ENCODE results near the gene DPP6.

The DPP6 gene

GRCh38 chr7:154424350-154424749, 372.2 kb downstream of the DPP6 start:
- DNase-seq = no peak

DNA sequence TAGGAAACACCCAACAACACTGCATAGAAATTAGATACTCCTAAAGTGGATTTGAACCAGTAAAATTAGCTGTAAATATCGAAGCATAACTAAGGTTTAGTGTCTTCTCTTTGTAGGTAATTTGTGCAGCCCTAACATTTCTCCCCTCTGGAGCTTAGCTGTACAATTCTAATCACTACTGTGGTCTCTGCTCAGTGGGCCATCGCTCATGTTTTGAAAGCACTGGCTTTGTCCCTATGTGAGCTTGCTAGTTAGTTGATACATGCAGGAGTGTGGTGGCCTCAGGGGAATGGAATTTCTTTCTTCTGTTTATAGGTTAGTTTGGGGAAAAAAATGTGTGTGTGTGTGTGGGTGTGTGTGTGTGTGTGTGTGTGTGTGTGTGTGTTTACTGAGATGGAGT, 373.1 kb downstream of the DPP6 start:
- DNase-seq = no peak

GRCh38 chr7:154426778-154427177, 374.6 kb downstream of the DPP6 start:
- DNase-seq = no peak

GRCh38 chr7:154427533-154427932, 375.3 kb downstream of the DPP6 start:
- no peak for DNase-seq

DNA sequence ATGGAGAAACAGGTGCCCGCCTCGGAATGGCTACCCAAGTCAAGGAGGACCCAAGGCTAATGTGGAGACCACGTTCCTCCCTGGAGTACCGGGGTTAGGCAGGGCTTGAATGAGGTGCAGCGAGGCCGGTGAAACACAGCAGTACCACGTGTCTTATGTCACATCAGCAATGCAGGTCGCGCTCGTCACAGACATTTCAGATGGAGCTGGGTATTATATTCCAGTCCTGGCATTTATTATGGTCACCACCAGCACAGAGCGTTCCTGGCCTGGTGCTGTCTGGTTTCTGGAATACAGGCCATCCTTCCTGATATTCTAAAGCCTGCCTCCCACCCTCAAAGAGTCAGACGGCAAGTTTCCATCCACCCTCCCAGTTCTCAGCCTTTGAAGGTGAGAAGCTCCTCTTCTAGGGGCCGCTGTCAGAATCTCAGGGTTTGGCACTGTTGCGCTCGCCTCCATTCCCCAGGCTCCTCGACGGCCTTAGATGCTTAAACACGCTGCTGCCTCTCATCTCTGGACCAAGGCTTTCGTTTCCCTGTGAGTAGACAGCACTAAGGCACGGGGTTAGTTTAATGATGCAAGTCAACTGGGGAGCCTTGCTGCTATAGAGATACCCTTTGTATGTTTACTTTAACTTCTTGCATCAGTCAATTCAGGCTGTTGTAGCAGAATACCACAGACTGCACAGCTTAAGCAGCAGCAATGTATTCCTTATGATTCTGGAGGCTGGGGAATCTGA, 377.6 kb downstream of the DPP6 start:
- DNase-seq = no peak

GRCh38 chr7:154430640-154431039, 378.4 kb downstream of the DPP6 start:
- DNase-seq = no peak

DNA sequence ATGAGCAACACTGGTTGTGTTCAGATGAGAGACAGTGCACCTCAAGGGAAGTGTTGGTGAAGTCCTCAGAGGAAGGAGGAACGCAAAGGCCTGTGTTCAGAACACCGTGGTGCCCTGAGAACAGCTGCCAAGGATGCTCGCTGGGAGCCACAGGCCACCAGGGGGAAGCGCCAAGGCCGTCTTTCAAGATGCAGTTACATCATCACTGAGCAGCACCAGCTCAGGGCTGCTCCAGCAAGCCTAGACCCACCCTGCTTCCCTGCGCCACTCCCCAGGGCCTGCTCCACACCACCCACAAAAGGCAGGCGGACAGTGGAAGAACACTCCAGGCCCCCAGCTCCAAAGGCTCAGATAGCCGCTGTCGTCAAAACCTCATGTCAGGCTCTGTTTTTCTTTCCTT, 378.8 kb downstream of the DPP6 start:
- no peak for DNase-seq

DNA sequence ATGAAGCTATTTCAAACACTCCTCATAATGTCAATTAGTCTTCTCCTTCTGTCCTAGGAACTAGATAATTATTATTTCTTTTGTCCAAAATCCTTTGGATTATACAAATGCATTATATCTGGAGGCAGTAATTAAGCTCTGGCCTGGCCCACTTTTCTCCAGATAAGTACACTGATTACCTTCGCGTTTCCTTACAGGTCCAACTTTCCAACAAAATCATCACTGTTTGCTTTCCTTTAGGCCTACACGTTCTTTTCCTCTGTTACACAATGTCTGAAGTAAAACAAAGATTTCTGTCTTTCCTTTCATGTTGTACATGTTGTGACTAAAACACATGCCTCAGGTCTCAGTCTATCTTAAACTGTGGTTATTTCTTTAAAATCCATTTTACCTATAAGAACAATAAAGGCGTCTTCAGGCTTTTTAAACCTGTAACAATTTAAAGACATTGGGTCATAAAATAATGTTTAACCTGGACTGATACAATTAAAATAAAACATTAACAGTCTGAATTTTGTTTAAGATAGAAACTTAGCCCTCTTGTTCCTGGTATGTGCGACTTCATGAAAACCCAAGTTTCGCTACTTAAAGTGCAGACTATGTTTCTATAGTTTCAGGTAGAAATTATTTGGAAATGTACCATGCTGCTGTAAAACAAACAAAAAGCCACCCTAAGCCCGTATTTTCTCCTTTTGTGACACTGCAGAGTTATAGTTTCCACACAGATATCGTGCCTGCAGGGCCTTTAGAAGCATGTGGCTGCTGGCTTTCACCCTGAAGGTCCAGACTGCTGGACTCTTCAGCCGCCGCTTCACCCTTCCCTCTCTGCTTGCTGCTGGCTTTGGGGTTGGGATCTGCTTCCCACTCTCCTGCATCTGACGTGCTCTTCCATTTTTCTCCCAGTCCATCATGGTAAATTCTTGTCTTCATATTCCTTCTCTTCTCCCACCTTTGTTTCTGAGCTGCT, 381.7 kb downstream of the DPP6 start:
- DNase-seq = no peak

GRCh38 chr7:154436560-154436959, 384.4 kb downstream of the DPP6 start:
- DNase-seq = no peak

DNA sequence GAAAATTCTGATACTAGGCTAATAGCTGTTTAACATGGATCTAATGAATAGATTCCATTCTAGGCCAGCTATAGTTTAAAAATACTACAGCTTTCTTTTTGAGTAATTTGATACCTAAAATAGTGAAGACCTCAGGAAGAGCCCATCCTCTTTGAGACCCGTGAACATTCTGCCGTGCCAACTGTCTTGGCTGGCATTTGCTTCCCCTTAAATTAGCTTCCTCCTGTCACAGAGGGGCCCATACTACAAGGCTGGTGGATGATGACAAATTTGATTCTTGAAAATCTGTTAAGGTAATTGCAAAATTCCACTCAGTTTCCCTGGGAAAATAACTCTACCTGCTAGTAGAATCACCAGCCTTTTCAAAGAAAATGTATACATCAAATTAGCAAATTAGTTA, 385.0 kb downstream of the DPP6 start:
- DNase-seq = no peak

GRCh38 chr7:154438571-154439367, 386.6 kb downstream of the DPP6 start:
- no peak for DNase-seq

DNA sequence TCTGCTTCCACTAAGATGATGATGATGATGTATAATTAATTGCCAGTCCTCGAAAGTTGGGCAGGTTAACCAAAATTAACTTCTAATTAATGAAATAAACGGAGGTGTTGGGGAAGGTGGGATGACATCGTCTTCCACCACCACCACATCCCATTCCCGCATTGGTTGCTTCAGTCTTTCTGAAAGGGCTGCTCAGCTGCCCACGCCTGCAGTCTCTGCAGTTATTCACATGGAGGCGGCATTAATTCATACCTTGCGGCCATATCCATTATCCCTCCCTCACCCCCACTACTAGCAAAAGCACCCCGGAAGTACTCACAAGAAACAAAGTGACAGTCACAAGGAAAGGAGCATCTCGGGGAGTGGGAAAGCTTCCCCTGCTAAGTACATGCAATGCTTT, 387.9 kb downstream of the DPP6 start:
- no peak for DNase-seq

DNA sequence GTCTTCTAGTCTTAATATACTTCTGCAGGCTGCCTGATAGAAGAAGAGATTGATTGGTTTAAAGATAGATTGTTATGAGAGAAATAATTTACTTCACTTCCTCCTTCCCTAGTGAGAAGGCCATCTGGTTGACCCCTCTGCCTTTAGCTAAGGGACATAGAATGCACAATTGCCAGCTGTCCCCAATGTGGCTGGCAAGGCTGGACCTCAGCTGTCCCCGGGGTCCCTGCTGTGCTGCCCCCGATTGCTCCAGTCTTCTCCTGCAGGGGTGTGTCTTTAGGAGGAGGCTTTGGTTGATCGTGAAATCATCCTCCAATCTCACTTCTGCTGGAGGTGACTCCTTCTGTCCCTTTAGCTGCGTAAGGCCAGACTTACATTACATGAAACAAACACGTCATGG, 388.5 kb downstream of the DPP6 start:
- DNase-seq = no peak

DNA sequence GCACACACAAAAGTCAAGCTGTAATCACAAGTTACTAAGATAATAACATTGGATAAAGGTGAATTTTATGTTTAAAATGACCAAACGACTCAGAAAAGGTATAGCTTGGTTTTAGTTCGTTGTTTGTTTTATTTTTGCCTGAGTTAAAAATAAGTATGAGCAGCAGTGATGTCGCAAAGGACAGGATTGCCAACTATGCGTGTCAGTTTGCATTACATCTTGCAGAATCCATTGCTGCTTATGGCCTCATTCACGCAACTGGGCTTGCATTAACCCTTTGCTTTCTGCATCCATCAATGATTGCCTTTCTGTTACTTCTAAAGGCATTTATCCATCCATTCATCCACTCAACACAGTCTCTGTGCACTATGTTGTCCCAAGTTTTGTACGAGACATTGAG, 389.6 kb downstream of the DPP6 start:
- DNase-seq = no peak

DNA sequence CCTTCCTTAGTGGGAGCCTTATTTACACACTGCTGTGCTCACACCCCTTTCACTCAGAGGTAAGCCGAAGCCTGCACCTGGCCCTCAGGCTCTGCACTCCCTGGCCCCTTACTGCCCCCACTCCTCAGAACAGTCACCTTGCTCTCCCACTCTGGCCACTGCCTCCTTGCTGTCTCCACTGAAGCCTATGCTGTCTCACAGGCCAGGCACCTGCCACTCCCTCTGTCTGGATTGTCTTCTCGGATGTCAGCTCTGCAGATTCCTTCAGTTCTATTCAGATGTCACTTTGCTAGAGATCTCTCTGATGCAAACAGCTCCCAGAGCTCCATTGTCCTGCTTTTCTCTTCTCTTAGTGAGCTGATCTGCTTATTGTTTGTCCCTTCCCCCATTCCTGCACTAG, 390.7 kb downstream of the DPP6 start:
- DNase-seq = no peak

DNA sequence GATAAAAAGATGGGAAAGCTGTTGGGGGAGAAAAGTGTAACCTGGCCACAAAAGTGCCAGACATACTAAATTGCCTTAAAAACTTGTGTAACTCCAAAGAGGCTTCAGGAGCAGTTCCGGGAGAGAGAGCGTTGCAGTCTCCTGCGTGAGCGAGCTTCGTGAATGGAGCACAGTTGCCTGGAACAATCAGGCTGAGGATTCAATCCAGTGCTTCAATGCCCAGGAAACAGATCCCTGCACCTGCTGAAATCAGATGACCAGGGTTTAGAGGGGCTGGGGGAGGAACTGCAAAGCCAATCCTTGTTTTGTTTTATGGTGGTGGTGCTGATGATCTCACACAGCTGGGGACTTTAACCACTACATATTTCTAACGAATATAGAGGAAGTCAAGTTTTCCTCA, 398.3 kb downstream of the DPP6 start:
- DNase-seq = no peak

DNA sequence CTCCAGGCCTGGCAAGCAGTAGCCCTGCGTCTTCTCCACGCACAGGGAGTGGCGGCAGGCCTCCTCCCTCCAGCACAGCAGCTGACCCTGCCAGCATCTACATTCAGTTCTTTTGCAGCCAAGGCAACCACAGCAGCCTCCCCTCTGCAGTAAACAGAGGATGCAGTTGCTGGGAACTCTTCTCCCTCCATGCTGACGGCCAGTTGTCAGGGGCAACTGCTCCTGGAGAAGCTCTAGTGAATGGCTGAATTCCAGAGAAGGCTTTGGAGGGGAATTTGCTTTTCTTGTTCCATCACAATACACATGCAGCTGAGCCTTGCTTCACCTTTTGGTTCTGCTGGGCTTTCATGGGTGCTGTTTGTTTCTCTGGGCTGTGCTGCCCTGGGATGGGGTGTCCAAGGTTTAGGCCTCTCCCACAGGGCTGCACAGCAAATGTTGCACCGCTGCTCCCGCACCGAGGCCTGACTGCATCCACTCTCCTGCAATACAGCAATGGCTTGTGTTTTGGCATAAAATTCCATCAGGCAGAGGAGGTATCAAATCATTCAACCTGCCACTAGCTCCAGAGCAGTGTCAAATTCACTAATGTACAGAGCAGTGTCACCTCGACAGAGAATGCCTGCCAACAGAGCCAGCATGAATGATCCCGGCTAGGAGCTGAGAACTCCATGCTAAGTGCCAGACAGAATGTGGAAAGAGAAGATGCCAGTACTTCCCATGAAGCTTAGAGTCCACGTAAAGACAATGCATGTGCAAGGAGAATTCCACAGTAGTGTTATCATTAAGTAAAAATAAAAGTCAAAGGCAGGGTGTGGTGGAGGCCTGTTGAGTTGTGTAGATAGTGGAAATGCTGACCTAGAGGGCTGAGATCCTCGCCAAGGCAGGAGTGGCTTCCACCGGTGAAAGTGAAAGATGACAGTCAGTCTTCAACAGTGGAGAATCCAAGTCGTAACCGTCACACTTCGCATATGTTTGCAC, 399.6 kb downstream of the DPP6 start:
- DNase-seq = no peak

- no peak for DNase-seq
Measured at GRCh38 chr7:154463794-154464193, 411.6 kb downstream of the DPP6 start.

GRCh38 chr7:154469652-154470051, 417.5 kb downstream of the DPP6 start:
- DNase-seq = no peak

DNA sequence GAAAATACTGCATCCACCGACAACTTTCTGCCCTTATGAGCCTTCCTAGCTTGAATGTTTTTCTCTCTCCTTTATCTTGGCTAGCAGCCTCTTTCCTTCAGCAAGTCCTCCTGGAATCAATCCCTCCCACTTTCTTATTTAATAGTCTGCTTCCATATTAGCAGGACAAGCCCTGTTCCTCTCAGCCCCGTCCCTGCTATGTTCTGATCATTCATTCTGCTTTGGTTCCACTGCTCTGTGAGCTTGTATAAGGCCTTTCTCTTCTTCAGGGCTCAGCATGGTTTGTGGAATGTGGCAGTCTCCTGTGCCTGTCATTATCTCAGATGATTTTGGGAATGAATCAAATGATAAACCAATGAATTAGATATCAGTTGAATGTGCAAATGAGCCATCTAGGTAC, 420.1 kb downstream of the DPP6 start:
- no peak for DNase-seq

DNA sequence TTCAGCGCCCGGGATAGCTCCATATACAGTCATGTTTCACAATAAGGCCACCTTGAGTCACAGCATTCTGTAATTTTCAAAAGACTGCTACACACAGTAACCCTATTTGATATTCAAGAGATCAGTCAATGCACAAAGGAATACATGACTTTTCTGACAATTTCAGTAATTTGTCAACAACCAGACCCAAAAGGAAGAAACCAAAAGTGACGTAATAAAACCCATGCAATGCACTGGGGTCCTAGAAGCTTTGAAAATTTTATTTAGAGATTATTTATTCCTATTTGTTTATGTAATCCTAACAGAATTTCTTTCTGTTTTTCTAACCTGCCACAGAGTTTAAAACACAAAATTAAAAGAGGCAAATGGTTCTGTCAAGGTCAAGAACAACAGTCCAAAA, 421.2 kb downstream of the DPP6 start:
- no peak for DNase-seq

GRCh38 chr7:154474903-154475520, 422.8 kb downstream of the DPP6 start:
- DNase-seq = no peak
